GM10266 (cell line): ENCODE measurements around the gene MGST3.

ENCODE experiments used
- DNase-seq: peaks from one replicate; pipeline ENCODE4 v3.0.0; 2012; ENCODE audit errors: extremely low spot score
- TF ChIP-seq, protein P1 (sequence below): IDR thresholded peaks from 2 replicates; pipeline ENCODE4 v1.5.1; 2012; ENCODE audit warnings: mild to moderate bottlenecking, low read depth; ENCODE audit not compliant: control insufficient read depth, insufficient read depth; ENCODE audit errors: missing control alignments

The MGST3 gene

DNA sequence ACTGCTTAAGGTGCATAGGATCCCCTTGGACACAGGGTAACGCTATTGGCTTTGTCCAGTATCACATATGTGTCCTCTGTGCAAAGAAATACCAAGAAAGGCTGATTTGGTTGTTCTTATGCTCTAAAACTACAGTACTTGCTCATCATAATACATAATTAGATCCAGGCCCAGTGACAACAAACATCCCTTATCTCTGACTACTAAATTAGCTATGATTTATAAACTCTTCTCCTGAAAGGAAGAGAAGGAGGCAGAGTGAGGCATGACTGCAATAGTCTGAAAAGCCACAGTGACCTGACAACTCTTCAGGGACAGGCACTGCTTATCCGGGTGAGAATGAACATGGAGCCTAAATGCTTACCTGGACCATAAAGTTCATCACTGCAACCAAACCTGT, 30.7 kb downstream of the MGST3 start:
- DNase-seq, result no peak
- TF ChIP-seq, protein P1, sequence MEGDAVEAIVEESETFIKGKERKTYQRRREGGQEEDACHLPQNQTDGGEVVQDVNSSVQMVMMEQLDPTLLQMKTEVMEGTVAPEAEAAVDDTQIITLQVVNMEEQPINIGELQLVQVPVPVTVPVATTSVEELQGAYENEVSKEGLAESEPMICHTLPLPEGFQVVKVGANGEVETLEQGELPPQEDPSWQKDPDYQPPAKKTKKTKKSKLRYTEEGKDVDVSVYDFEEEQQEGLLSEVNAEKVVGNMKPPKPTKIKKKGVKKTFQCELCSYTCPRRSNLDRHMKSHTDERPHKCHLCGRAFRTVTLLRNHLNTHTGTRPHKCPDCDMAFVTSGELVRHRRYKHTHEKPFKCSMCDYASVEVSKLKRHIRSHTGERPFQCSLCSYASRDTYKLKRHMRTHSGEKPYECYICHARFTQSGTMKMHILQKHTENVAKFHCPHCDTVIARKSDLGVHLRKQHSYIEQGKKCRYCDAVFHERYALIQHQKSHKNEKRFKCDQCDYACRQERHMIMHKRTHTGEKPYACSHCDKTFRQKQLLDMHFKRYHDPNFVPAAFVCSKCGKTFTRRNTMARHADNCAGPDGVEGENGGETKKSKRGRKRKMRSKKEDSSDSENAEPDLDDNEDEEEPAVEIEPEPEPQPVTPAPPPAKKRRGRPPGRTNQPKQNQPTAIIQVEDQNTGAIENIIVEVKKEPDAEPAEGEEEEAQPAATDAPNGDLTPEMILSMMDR, result no peak

DNA sequence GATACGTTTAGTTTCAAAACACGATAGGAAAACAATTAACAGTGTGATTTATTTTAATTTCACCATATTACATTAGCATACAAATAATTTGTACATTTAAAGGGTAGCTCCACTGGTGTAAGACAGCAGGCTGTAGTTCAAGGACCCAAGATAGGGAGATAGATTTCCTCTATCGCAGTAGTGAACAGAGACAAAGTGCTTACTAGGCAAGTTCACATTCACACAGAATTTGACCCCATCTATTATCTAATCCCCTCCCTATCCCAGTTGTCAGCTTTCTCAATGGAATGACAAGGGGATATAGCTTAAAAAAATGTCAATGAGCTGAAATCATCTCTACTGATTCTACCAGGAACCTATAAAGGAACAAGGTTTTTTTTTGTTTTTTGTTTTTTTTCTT, 31.2 kb downstream of the MGST3 start:
- no peak for DNase-seq
- TF ChIP-seq, protein P1, result no peak

- DNase-seq, result no peak
- TF ChIP-seq, protein P1, result no peak
Measured at GRCh38 chr1:165666152-165666825, 35.3 kb downstream of the MGST3 start.

DNA sequence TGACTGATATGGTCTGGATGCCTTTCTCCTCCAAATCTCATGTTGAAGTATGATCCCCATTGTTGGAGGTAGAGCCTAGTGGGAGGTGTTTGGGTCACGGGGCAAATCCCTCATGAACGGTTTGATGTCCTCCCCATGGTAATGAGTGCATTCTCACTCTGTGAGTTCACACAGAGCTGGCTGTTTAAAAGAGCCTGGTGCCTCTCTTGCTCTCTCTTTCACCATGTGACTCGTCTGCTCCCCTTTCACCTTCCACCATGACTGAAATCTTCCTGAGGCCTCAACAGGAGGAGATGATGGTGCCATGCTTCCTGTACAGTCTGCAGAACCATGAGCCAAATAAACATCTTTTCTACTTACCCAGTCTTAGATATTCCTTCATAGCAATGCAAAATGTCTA, 37.1 kb downstream of the MGST3 start:
- TF ChIP-seq, protein P1, result no peak
- no peak for DNase-seq

GRCh38 chr1:165671526-165671925, 40.5 kb downstream of the MGST3 start:
- no peak for DNase-seq
- TF ChIP-seq, protein P1, result no peak

DNA sequence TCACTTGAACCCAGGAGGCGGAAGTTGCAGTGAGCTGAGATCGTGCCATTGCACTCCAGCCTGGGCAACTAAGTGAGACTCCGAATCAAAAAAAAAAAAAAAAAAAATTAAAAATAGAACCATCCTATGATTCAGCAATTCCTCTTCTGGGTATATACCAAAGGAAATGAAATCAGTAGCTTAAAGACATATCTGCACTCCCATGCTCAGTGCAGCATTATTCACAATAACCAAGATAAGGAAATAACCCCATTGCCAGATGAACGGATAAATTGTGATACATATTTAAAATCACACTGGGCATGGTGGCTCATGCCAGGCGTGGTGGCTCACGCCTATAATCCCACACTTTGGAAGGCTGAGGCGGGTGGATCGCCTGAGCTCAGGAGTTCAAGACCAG, 43.6 kb downstream of the MGST3 start:
- TF ChIP-seq, protein P1, result no peak
- DNase-seq, result no peak

- no peak for DNase-seq
- TF ChIP-seq, protein P1, result no peak
Measured at GRCh38 chr1:165675794-165676193, 44.8 kb downstream of the MGST3 start.
